ENCODE measurements around the gene SUMF1.

Gene SUMF1

GRCh38 chr3:4504340-4505261, 37.5 kb upstream of the SUMF1 start:
- TF ChIP-seq FOXP2 (optimal IDR thresholded peaks at IDR 0.05; ENCODE audit: borderline replicate concordance, extremely low read depth, extremely low read length, insufficient read depth), result no peak
- no peak for TF ChIP-seq TAF1 (IDR thresholded peaks at IDR 0.05; ENCODE audit: borderline replicate concordance, insufficient read depth, low read length)
- TF ChIP-seq POLR2AphosphoS5 (IDR thresholded peaks at IDR 0.05; ENCODE audit: low read depth, low read length), result no peak
- TF ChIP-seq SIN3A (IDR thresholded peaks at IDR 0.05; ENCODE audit: borderline replicate concordance, insufficient read depth, low read length), result no peak
- TF ChIP-seq REST (IDR thresholded peaks at IDR 0.05; ENCODE audit: insufficient read depth in 1 of 2, low read depth in 2 of 2, low read length in 2 of 2), result no peak

- TF ChIP-seq TAF1 (IDR thresholded peaks at IDR 0.05; ENCODE audit: borderline replicate concordance, insufficient read depth, low read length) (no peak), SIN3A (IDR thresholded peaks at IDR 0.05; ENCODE audit: borderline replicate concordance, insufficient read depth, low read length) (no peak), FOXP2 (optimal IDR thresholded peaks at IDR 0.05; ENCODE audit: borderline replicate concordance, extremely low read depth, extremely low read length, insufficient read depth) (no peak)
These were observed 36.0 kb upstream of the SUMF1 start for GRCh38 chr3:4503050-4503449.

GRCh38 chr3:4501927-4502326, 34.9 kb upstream of the SUMF1 start:
- no peak for TF ChIP-seq SIN3A (IDR thresholded peaks at IDR 0.05; ENCODE audit: borderline replicate concordance, insufficient read depth, low read length)
- TF ChIP-seq TAF1 (IDR thresholded peaks at IDR 0.05; ENCODE audit: borderline replicate concordance, insufficient read depth, low read length), result no peak
- TF ChIP-seq POLR2AphosphoS5 (IDR thresholded peaks at IDR 0.05; ENCODE audit: low read depth, low read length), result no peak
- no peak for TF ChIP-seq REST (IDR thresholded peaks at IDR 0.05; ENCODE audit: insufficient read depth in 1 of 2, low read depth in 2 of 2, low read length in 2 of 2)
- TF ChIP-seq FOXP2 (optimal IDR thresholded peaks at IDR 0.05; ENCODE audit: borderline replicate concordance, extremely low read depth, extremely low read length, insufficient read depth), result no peak

- TF ChIP-seq TAF1 (IDR thresholded peaks at IDR 0.05; ENCODE audit: borderline replicate concordance, insufficient read depth, low read length), result no peak
- TF ChIP-seq FOXP2 (optimal IDR thresholded peaks at IDR 0.05; ENCODE audit: borderline replicate concordance, extremely low read depth, extremely low read length, insufficient read depth), result no peak
- TF ChIP-seq SIN3A (IDR thresholded peaks at IDR 0.05; ENCODE audit: borderline replicate concordance, insufficient read depth, low read length), result no peak
- TF ChIP-seq POLR2AphosphoS5 (IDR thresholded peaks at IDR 0.05; ENCODE audit: low read depth, low read length), result no peak
- no peak for TF ChIP-seq REST (IDR thresholded peaks at IDR 0.05; ENCODE audit: insufficient read depth in 1 of 2, low read depth in 2 of 2, low read length in 2 of 2)
These were observed 34.4 kb upstream of the SUMF1 start for GRCh38 chr3:4501437-4501836.

GRCh38 chr3:4498446-4498845, 31.4 kb upstream of the SUMF1 start:
- TF ChIP-seq FOXP2 (optimal IDR thresholded peaks at IDR 0.05; ENCODE audit: borderline replicate concordance, extremely low read depth, extremely low read length, insufficient read depth), result no peak
- no peak for TF ChIP-seq POLR2AphosphoS5 (IDR thresholded peaks at IDR 0.05; ENCODE audit: low read depth, low read length)
- TF ChIP-seq TAF1 (IDR thresholded peaks at IDR 0.05; ENCODE audit: borderline replicate concordance, insufficient read depth, low read length), result no peak
- TF ChIP-seq REST (IDR thresholded peaks at IDR 0.05; ENCODE audit: insufficient read depth in 1 of 2, low read depth in 2 of 2, low read length in 2 of 2), result no peak
- no peak for TF ChIP-seq SIN3A (IDR thresholded peaks at IDR 0.05; ENCODE audit: borderline replicate concordance, insufficient read depth, low read length)

Measured in PFSK-1 (cell line).